ENCODE data around the gene COL9A3. TPM values are rescaled to one million over a fixed set of nuclear protein-coding genes. Genes with fewer than 3 reads are reported as not detected.
"Not testable (repeated sequence)": the region's sequence is repeated elsewhere in the genome, so short reads cannot be mapped to it uniquely, and the experiment has no call there.

COL9A3 gene
- total RNA-seq, 1 donor from 2014 or later = not detected

GRCh38 chr20:62841705-62842212 lies 24.9 kb downstream of the COL9A3 start:
- no peaks in the 10 kb centered on the region for H3K9me3 Mint-ChIP-seq
- no peak for DNase-seq
- no peaks in the 10 kb centered on the region for H3K27me3 Mint-ChIP-seq
- no peaks in the 10 kb centered on the region for H3K36me3 Mint-ChIP-seq (ENCODE audit: low read depth)
- H3K4me3 Mint-ChIP-seq = no peak overlapping the region
- intact Hi-C loops (cut with micrococcal nuclease) = no loop called here
- no peak overlapping the region for H3K27ac Mint-ChIP-seq
- H3K4me1 Mint-ChIP-seq = no peaks in the 10 kb centered on the region

DNA sequence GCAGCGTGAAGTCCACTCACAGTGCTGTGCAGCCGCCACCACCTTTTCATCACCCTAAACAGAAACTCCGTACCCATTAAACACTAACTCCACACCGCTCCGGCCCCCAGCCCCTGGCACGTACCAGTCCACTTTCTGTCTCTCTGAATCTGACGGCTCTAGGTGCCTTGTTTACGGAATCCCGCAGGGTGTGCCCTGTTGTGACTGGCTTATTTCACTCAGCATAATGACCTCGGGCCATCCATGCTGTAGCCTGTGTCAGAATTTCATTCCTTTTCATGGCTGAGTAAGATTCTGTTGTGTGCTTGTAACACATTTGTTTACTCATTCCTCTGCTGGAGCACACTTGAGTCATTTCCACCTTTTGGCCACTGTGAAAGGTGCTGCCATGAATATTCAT lies 26.8 kb downstream of the COL9A3 start:
- no peaks in the 10 kb centered on the region for H3K27me3 Mint-ChIP-seq

GRCh38 chr20:62844182-62844581 lies 27.3 kb downstream of the COL9A3 start:
- no peaks in the 10 kb centered on the region for H3K36me3 Mint-ChIP-seq (ENCODE audit: low read depth)
- no peak for DNase-seq
- no peak overlapping the region for H3K27ac Mint-ChIP-seq
- H3K9me3 Mint-ChIP-seq = no peaks in the 10 kb centered on the region
- H3K27me3 Mint-ChIP-seq = no peaks in the 10 kb centered on the region
- H3K4me3 Mint-ChIP-seq = no peak overlapping the region
- intact Hi-C loops (cut with micrococcal nuclease) = no loop called here
- H3K4me1 Mint-ChIP-seq = no peaks in the 10 kb centered on the region

More for the DNA sequence above, 26.8 kb downstream of the COL9A3 start:
- H3K36me3 Mint-ChIP-seq (ENCODE audit: low read depth) = no peaks in the 10 kb centered on the region
- no peak overlapping the region for H3K4me3 Mint-ChIP-seq
- intact Hi-C loops (cut with micrococcal nuclease) = no loop called here
- H3K27ac Mint-ChIP-seq = no peak overlapping the region
- no peaks in the 10 kb centered on the region for H3K9me3 Mint-ChIP-seq
- no peak for DNase-seq
- H3K4me1 Mint-ChIP-seq = no peaks in the 10 kb centered on the region

DNA sequence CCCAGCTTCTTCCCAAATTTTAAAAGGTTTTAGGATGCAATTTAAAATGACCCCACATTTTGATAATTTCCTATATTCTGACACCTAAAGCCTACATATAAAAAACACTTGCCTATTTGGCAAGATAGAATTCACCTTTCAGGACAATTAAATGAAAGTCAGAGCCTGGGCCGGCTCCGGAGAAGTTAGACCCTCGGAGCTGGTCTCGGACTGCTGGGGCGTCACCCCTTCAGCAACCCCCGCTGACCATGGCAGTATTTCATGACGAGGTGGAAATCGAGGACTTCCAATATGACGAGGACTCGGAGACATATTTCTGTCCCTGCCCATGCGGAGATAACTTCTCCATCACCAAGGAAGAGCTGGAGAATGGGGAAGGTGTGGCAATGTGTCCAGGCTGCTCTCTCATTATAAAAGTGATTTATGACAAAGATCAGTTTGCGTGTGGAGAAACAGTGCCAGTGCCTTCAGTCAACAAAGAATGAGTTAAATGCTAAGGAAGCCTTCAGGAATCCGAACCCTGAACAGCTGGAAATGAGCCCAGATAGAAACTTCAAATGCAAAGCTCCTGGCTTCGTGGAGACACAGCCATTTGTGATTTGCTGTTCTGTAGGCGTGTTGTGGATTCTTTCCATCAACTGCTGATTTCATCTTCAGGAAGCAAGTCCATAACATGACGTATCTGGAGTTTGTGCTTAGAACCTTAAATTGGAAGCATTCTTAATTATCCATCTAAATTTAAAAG lies 28.7 kb downstream of the COL9A3 start:
- Mint-ChIP-seq H3K27me3 (no peaks in the 10 kb centered on the region), H3K4me3 (no peak overlapping the region), H3K9me3 (no peaks in the 10 kb centered on the region), H3K4me1 (no peaks in the 10 kb centered on the region), H3K27ac (no peak overlapping the region), H3K36me3 (ENCODE audit: low read depth) (no peaks in the 10 kb centered on the region)
- DNase-seq = no peak
- intact Hi-C loops (cut with micrococcal nuclease) = no loop called here

- H3K27me3 Mint-ChIP-seq = no peaks in the 10 kb centered on the region
- no peak overlapping the region for H3K27ac Mint-ChIP-seq
- H3K36me3 Mint-ChIP-seq (ENCODE audit: low read depth) = no peaks in the 10 kb centered on the region
- H3K9me3 Mint-ChIP-seq = no peaks in the 10 kb centered on the region
- no peaks in the 10 kb centered on the region for H3K4me1 Mint-ChIP-seq
- no peak overlapping the region for H3K4me3 Mint-ChIP-seq
- no peak for DNase-seq
- intact Hi-C loops (cut with micrococcal nuclease) = no loop called here
These were observed 29.5 kb downstream of the COL9A3 start for GRCh38 chr20:62846166-62846890.

- H3K9me3 Mint-ChIP-seq; H3K4me3 Mint-ChIP-seq; H3K4me1 Mint-ChIP-seq; H3K27me3 Mint-ChIP-seq; H3K27ac Mint-ChIP-seq; DNase-seq; H3K36me3 Mint-ChIP-seq (ENCODE audit: low read depth); intact Hi-C loops (cut with micrococcal nuclease): not testable (repeated sequence)
These were observed 32.1 kb downstream of the COL9A3 start for GRCh38 chr20:62848917-62849316.

- no peak for DNase-seq
- Mint-ChIP-seq H3K27me3 (no peaks in the 10 kb centered on the region), H3K27ac (no peak overlapping the region), H3K4me3 (no peak overlapping the region), H3K4me1 (no peaks in the 10 kb centered on the region), H3K36me3 (ENCODE audit: low read depth) (peaks cover 12% of the 10 kb centered on the region), H3K9me3 (no peaks in the 10 kb centered on the region)
- intact Hi-C loops (cut with micrococcal nuclease) = no loop called here
These were observed 32.6 kb downstream of the COL9A3 start for GRCh38 chr20:62849431-62849830.

- no peak for DNase-seq
- no peaks in the 10 kb centered on the region for H3K27me3 Mint-ChIP-seq
- H3K27ac Mint-ChIP-seq = no peak overlapping the region
- H3K36me3 Mint-ChIP-seq (ENCODE audit: low read depth) = peaks cover 15% of the 10 kb centered on the region
- no peak overlapping the region for H3K4me3 Mint-ChIP-seq
- intact Hi-C loops (cut with micrococcal nuclease) = no loop called here
- no peaks in the 10 kb centered on the region for H3K9me3 Mint-ChIP-seq
- H3K4me1 Mint-ChIP-seq = no peaks in the 10 kb centered on the region
These were observed 33.6 kb downstream of the COL9A3 start for GRCh38 chr20:62850333-62850974.

DNA sequence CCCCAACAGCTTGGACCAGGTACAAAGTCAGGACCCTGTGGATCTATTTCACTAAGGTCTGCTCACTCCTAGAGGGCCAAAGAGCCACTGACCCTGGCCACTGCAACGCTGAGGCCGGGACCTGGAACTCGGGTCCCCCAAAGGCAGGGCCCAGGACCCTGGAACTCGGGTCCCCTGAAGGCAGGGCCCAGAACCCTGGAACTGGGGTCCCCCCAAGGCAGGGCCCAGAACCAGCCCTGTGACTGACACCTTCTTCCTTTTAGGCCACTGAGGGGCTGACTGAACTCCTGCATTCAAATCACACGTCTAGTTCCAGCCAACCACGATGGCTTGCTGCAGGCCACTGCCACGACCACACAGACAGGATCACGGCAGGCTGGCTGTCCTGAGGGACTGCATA lies 35.3 kb downstream of the COL9A3 start:
- Mint-ChIP-seq H3K9me3 (no peaks in the 10 kb centered on the region), H3K4me3 (no peak overlapping the region), H3K36me3 (ENCODE audit: low read depth) (peaks cover 18% of the 10 kb centered on the region), H3K4me1 (no peaks in the 10 kb centered on the region), H3K27me3 (no peaks in the 10 kb centered on the region), H3K27ac (no peak overlapping the region)
- intact Hi-C loops (cut with micrococcal nuclease) = no loop called here
- DNase-seq = no peak

DNA sequence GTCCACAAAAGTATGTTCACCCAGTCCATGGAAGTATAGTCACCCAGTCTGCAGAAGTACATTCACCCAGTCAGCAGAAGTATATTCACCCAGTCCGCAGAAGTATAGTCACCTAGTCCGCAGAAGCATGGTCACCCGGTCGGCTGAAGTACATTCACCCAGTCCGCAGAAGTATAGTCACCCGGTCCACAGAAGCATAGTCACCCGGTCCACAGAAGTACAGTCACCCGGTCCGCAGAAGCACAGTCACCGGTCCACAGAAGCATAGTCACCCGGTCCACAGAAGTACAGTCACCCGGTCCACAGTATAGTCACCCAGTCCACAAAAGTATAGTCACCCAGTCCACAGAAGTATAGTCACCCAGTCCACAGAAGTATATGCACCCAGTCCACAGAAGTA lies 36.0 kb downstream of the COL9A3 start:
- Mint-ChIP-seq H3K9me3 (no peaks in the 10 kb centered on the region), H3K4me3 (no peak overlapping the region), H3K27ac (no peak overlapping the region), H3K36me3 (ENCODE audit: low read depth) (peaks cover 22% of the 10 kb centered on the region), H3K27me3 (no peaks in the 10 kb centered on the region), H3K4me1 (peaks cover 1% of the 10 kb centered on the region)
- no peak for DNase-seq
- intact Hi-C loops (cut with micrococcal nuclease) = no loop called here

DNA sequence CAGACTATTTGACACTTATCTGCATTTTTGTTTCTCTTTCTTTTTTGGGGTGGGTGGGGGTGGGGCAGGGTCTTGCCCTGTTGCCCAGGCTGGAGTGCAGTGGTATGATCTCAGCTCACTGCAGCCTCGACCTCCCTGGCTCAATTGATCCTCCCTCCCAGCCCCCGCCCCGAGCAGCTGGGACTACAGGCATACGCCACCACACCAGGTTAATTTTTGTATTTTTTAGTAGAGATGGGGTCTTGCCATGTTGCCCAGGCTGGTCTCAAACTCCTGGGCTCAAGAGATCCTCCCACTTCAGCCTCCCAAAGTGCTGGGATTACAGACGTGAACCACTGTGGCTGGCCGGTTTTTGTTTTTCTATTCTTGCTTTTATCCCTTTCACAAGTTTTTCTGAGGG lies 36.5 kb downstream of the COL9A3 start:
- H3K9me3 Mint-ChIP-seq; H3K4me1 Mint-ChIP-seq; H3K4me3 Mint-ChIP-seq; DNase-seq; intact Hi-C loops (cut with micrococcal nuclease); H3K27ac Mint-ChIP-seq; H3K27me3 Mint-ChIP-seq: not testable (repeated sequence)
- H3K36me3 Mint-ChIP-seq (ENCODE audit: low read depth) = peaks cover 22% of the 10 kb centered on the region

DNA sequence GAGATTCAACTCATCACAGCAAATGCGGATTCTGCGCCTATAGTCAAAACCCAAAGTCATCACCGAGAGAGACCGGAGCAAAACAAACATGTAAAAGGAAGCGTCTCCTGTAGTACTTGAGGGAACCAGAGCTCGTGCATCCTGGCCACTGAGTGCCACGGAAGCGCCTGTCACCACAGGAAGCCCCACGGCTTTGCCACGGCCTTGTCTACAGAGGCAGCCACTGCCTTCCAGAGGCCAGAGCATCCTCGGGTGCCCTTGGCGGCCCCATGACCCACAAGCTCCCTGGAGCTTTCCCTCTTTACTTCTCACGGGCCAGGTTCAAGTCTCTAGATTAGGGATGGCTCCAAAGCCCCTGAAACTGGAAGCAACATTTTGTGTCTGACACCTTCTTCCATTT lies 37.3 kb downstream of the COL9A3 start:
- DNase-seq = no peak
- no peaks in the 10 kb centered on the region for H3K9me3 Mint-ChIP-seq
- peaks cover 22% of the 10 kb centered on the region for H3K36me3 Mint-ChIP-seq (ENCODE audit: low read depth)
- peaks cover 2% of the 10 kb centered on the region for H3K27me3 Mint-ChIP-seq
- peaks cover 1% of the 10 kb centered on the region for H3K4me1 Mint-ChIP-seq
- intact Hi-C loops (cut with micrococcal nuclease) = no loop called here
- no peak overlapping the region for H3K27ac Mint-ChIP-seq
- H3K4me3 Mint-ChIP-seq = no peak overlapping the region

GRCh38 chr20:62855120-62855519 lies 38.3 kb downstream of the COL9A3 start:
- intact Hi-C loops (cut with micrococcal nuclease) = no loop called here
- H3K27me3 Mint-ChIP-seq = peaks cover 5% of the 10 kb centered on the region
- DNase-seq = no peak
- peaks cover 25% of the 10 kb centered on the region for H3K36me3 Mint-ChIP-seq (ENCODE audit: low read depth)
- no peak overlapping the region for H3K27ac Mint-ChIP-seq
- no peaks in the 10 kb centered on the region for H3K9me3 Mint-ChIP-seq
- peaks cover 3% of the 10 kb centered on the region for H3K4me1 Mint-ChIP-seq
- H3K4me3 Mint-ChIP-seq = no peak overlapping the region

- intact Hi-C loops (cut with micrococcal nuclease) = no loop called here
- H3K4me3 Mint-ChIP-seq = no peak overlapping the region
- H3K4me1 Mint-ChIP-seq = peaks cover 6% of the 10 kb centered on the region
- H3K36me3 Mint-ChIP-seq (ENCODE audit: low read depth) = peaks cover 27% of the 10 kb centered on the region
- H3K9me3 Mint-ChIP-seq = no peaks in the 10 kb centered on the region
- no peak overlapping the region for H3K27ac Mint-ChIP-seq
- no peak for DNase-seq
- peaks cover 10% of the 10 kb centered on the region for H3K27me3 Mint-ChIP-seq
These were observed 40.2 kb downstream of the COL9A3 start for GRCh38 chr20:62856931-62857619.

Measured in activated CD4-positive, alpha-beta T cell treated with anti-CD3 and anti-CD28 coated beads, Interleukin-2, amount 10 ng/mL, durations not matched to agents 24 days and 14 days (primary cell).